GM12878 (cell line): ENCODE results near the gene PPWD1. TPM values are rescaled to one million over a fixed set of nuclear protein-coding genes. Genes with fewer than 3 reads are reported as not detected.
A peak's percentile ranks its signal among the peaks of the same experiment; 100 is the strongest.

Experiments
- ATAC-seq: fragments of 200-7000 bp; cut with Tn5 transposase; 3 replicates; pipeline ENCODE4 v1.9.1; 2020; ENCODE audit warnings: mild to moderate bottlenecking, moderate library complexity
- BruUV-seq: library from RNA; stranded (reverse); fragments of 400-500 nt; replicated peaks from 2 replicates; lab custom pipeline; 2021; lab: Mats Ljungman, UMichigan
- CTCF ChIA-PET: fragments of 300-600 bp; sonication (Branson Sonifier 250); formaldehyde crosslinking; extraction: SDS; loops from one replicate; lab custom pipeline; 2021; ENCODE audit warnings: inconsistent platforms; lab: Yijun Ruan, JAX
- POLR2A ChIA-PET: fragments of 350-600 bp; formaldehyde crosslinking; extraction: SDS; loops from one replicate; lab custom pipeline; 2021; ENCODE audit warnings: inconsistent platforms; lab: Charles Lee
- RAD21 ChIA-PET: fragments of 300-600 bp; sonication (Branson Sonifier 250); formaldehyde crosslinking; loops from one replicate; lab custom pipeline; 2023; ENCODE audit warnings: antibody characterized with exemption; ENCODE audit not compliant: unreplicated experiment; lab: Charles Lee
- SMC1A ChIA-PET: fragments of 300-600 bp; sonication (Branson Sonifier 250); formaldehyde crosslinking; loops from one replicate; lab custom pipeline; 2023; ENCODE audit not compliant: unreplicated experiment, uncharacterized antibody; lab: Charles Lee
- DNase-seq: peaks from one replicate; pipeline ENCODE4 v3.0.0-alpha.2; 2011; ENCODE audit warnings: low read depth, low spot score
- FAIRE-seq: peaks from 3 replicates; lab custom pipeline; 2011; peaks lifted over from hg19 to GRCh38; lab: Jason Lieb, UNC
- H2AFZ ChIP-seq: 2 replicates; pipeline ENCODE4 v1.6.0; 2011; ENCODE audit warnings: low read depth, low read length, control low read depth; ENCODE audit not compliant: control insufficient read depth
- H3K27ac ChIP-seq: 2 replicates; pipeline ENCODE4 v1.5.1; 2011; ENCODE audit warnings: control low read depth; ENCODE audit not compliant: control insufficient read depth, insufficient read depth
- H3K27me3 ChIP-seq, 2 experiments: replicated peaks in 1 of 2; 2 replicates each; pipeline versions ENCODE4 v1.6.0 to v1.6.1; 2011; ENCODE audit warnings: low read length in 1 of 2; ENCODE audit not compliant: control insufficient read depth in 2 of 2, insufficient read depth in 2 of 2
- H3K36me3 ChIP-seq, 2 experiments: 2 replicates each; pipeline ENCODE4 v1.5.1; 2011; ENCODE audit warnings: low read length in 1 of 2; ENCODE audit not compliant: control insufficient read depth in 2 of 2, insufficient read depth in 2 of 2
- H3K4me1 ChIP-seq: 2 replicates; pipeline ENCODE4 v1.6.1; 2011; ENCODE audit warnings: mild to moderate bottlenecking, low read length, moderate library complexity, mixed read lengths; ENCODE audit not compliant: control insufficient read depth, insufficient read depth
- H3K4me2 ChIP-seq: 2 replicates; pipeline ENCODE4 v1.6.0; 2011; ENCODE audit warnings: control low read depth; ENCODE audit not compliant: control insufficient read depth, insufficient read depth
- H3K4me3 ChIP-seq: fragments of 200-600 bp; sonication (generic); 2 replicates; pipeline ENCODE4 v1.5.1; 2016
- H3K79me2 ChIP-seq: 2 replicates; pipeline ENCODE4 v1.6.0; 2011; ENCODE audit warnings: low read length; ENCODE audit not compliant: control insufficient read depth, insufficient read depth
- H3K9ac ChIP-seq: 2 replicates; pipeline ENCODE4 v1.8.0; 2011; ENCODE audit warnings: low read length, control low read depth, mixed read lengths; ENCODE audit not compliant: control insufficient read depth, insufficient read depth
- H3K9me3 ChIP-seq: replicated peaks from 3 replicates; pipeline ENCODE4 v1.5.1; 2011; ENCODE audit warnings: mild to moderate bottlenecking, low read length; ENCODE audit not compliant: control insufficient read depth, insufficient read depth
- H4K20me1 ChIP-seq: 2 replicates; pipeline ENCODE4 v1.6.0; 2011; ENCODE audit not compliant: control insufficient read depth, insufficient read depth
- ASH2L ChIP-seq: fragments of 300-600, 200-600 bp; sonication (generic); IDR thresholded peaks from 2 replicates; pipeline ENCODE4 v1.6.1; 2017; ENCODE audit warnings: low read depth, mild to moderate bottlenecking, borderline replicate concordance
- BRCA1 ChIP-seq: IDR thresholded peaks from 2 replicates; pipeline ENCODE4 v1.6.1; 2011; ENCODE audit warnings: low read depth, low read length, improper control_type of control experiment
- EZH2 ChIP-seq: IDR thresholded peaks from 2 replicates; pipeline ENCODE4 v1.6.1; 2012; ENCODE audit warnings: low read depth, mild to moderate bottlenecking, control low read depth, inconsistent platforms, low read length, borderline replicate concordance; ENCODE audit not compliant: control insufficient read depth
- FOS ChIP-seq: IDR thresholded peaks from 3 replicates; pipeline ENCODE4 v1.6.1; 2011; ENCODE audit warnings: borderline replicate concordance; ENCODE audit not compliant: insufficient read length; ENCODE audit errors: extremely low read depth
- GATAD2B ChIP-seq: fragments of 450-650 bp; conservative IDR thresholded peaks from 2 replicates; pipeline ENCODE4 v1.6.1; 2017; ENCODE audit warnings: low read depth, mild to moderate bottlenecking, moderate library complexity
- IRF3 ChIP-seq: fragments of 450-650 bp; IDR thresholded peaks from 2 replicates; pipeline ENCODE4 v1.6.1; 2014; ENCODE audit warnings: mild to moderate bottlenecking
- JUND ChIP-seq: IDR thresholded peaks from 2 replicates; pipeline ENCODE4 v1.6.1; 2012; ENCODE audit warnings: low read depth, mild to moderate bottlenecking, low read length, improper control_type of control experiment, moderate library complexity
- MEF2B ChIP-seq: fragments of 450-650 bp; IDR thresholded peaks from 2 replicates; pipeline ENCODE4 v1.6.1; 2018; ENCODE audit warnings: mild to moderate bottlenecking, moderate library complexity; ENCODE audit not compliant: partially characterized antibody, poor library complexity, severe bottlenecking
- NBN ChIP-seq: fragments of 450-650 bp; IDR thresholded peaks from 2 replicates; pipeline ENCODE4 v1.6.1; 2016
- NFIC ChIP-seq: IDR thresholded peaks from 2 replicates; pipeline ENCODE4 v1.6.1; 2012; ENCODE audit warnings: low read depth, mild to moderate bottlenecking, inconsistent platforms, low read length, moderate library complexity
- NR2C1 ChIP-seq: fragments of 450-650 bp; IDR thresholded peaks from 2 replicates; pipeline ENCODE4 v1.6.1; 2017; ENCODE audit warnings: antibody characterized with exemption, mild to moderate bottlenecking, moderate library complexity
- RELB ChIP-seq: fragments of 450-650 bp; IDR thresholded peaks from 2 replicates; pipeline ENCODE4 v1.6.1; 2017; ENCODE audit warnings: low read depth, mild to moderate bottlenecking, moderate library complexity
- SMARCA5 ChIP-seq: fragments of 450-650 bp; IDR thresholded peaks from 2 replicates; pipeline ENCODE4 v1.6.1; 2017; ENCODE audit warnings: mild to moderate bottlenecking
- SUPT20H ChIP-seq: IDR thresholded peaks from 2 replicates; pipeline ENCODE4 v1.6.1; 2011; ENCODE audit warnings: low read depth, mild to moderate bottlenecking, low read length, moderate library complexity, borderline replicate concordance; ENCODE audit not compliant: control insufficient read depth
- TAF1 ChIP-seq: IDR thresholded peaks from 2 replicates; pipeline ENCODE4 v1.6.1; 2011; ENCODE audit warnings: mild to moderate bottlenecking, low read depth, low read length, borderline replicate concordance
- ZNF622 ChIP-seq: fragments of 450-650 bp; IDR thresholded peaks from 2 replicates; pipeline ENCODE4 v1.6.1; 2017; ENCODE audit warnings: mild to moderate bottlenecking, inconsistent platforms
- WGBS: methylation state at CpG from one replicate; pipeline ENCODE4 v1.1.6; 2016; ENCODE audit warnings: low lambda C conversion rate; ENCODE audit not compliant: insufficient replicate concordance, insufficient coverage; ENCODE audit errors: missing lambda C conversion rate; 5-methylcytosine and 5-hydroxymethylcytosine counted together
- in situ Hi-C: fragments of 300-500 bp; cut with MboI; formaldehyde crosslinking; loops from 9 replicates; pipeline ENCODE4 v1.14.3; 2018; ENCODE audit warnings: mixed read lengths
- intact Hi-C: fragments of 100-400 bp; cut with micrococcal nuclease; formaldehyde crosslinking; loops from one replicate; pipeline ENCODE4 v1.14.2; 2022; ENCODE audit not compliant: unreplicated experiment
- polyA plus RNA-seq, 11 experiments: library from polyadenylated mRNA; depleted of rRNA in 4 of 11; unstranded in 6 of 11; stranded (reverse) in 5 of 11; fragments of >200 nt; fragmentation: Nextera tagmentation in 4 of 11; fragmentation: Illumina TruSeq in 1 of 11; extraction: Ambion mirVana in 4 of 11; extraction: Trizol in 1 of 11; gene quantifications; 1 replicate in 1 of 11; 2 replicates in 10 of 11; pipeline versions ENCODE4 v1.2.1 to v1.2.3, GENCODE V29; 2011 to 2016; ENCODE audit warnings: inconsistent platforms in 2 of 11, missing spikeins in 2 of 11, low read depth in 1 of 11
- total RNA-seq, 4 experiments: library from RNA; depleted of rRNA in 3 of 4; stranded (reverse); fragments of >200 nt in 3 of 4; fragmentation: Illumina TruSeq in 1 of 4; extraction: Trizol in 1 of 4; gene quantifications; 2 replicates each; pipeline versions ENCODE4 v1.2.1 to v1.2.3, GENCODE V29; 2013 to 2021

Gene PPWD1
- total and polyA plus RNA-seq, 10 of the 15 experiments (the other 5 are each of a cell fraction or from before 2014, with no cell fraction given): 18.0 to 53.9 (median 43.2) TPM

- H3K79me2 ChIP-seq: no peaks in the 10 kb centered on the region
- no peak for TF ChIP-seq GATAD2B
- TF ChIP-seq ASH2L: no peak
- no peak for TF ChIP-seq TAF1
- TF ChIP-seq NR2C1: no peak
- no peak for TF ChIP-seq JUND
- no peak for TF ChIP-seq FOS
- no peak for TF ChIP-seq NBN
- TF ChIP-seq ZNF622: no peak
- TF ChIP-seq, all 136 proteins: peak for 0
- DNase-seq: no peak
- Histone ChIP-seq H3K36me3 (peaks cover 0 to 3% of the 10 kb centered on the region in 2 experiments; a peak in 1 of 4 replicates), H3K9me3 (no peaks in the 10 kb centered on the region), H3K4me1 (no peaks in the 10 kb centered on the region), H3K4me3 (no peak overlapping the region), H3K27ac (no peak overlapping the region), H3K4me2 (no peak overlapping the region), H2AFZ (no peak overlapping the region), H3K9ac (no peak overlapping the region), H4K20me1 (no peaks in the 10 kb centered on the region), H3K27me3 (no peaks in the 10 kb centered on the region)
- SMC1A ChIA-PET: no interaction called here
- CTCF ChIA-PET: no interaction called here
- intact Hi-C loops: no loop called here
- BruUV-seq: no TSS peak
- RAD21 ChIA-PET: no interaction called here
- no peak for FAIRE-seq
- in situ Hi-C loops: no loop called here
- 96% methylated on average over 3 of the region's 3 CpGs for WGBS
- POLR2A ChIA-PET: no interaction called here
- no peak for ATAC-seq
Measured at GRCh38 chr5:65525726-65526125, 37.4 kb upstream of the PPWD1 start.

GRCh38 chr5:65530904-65531303 is 32.2 kb upstream of the PPWD1 start:
- Histone ChIP-seq H3K36me3 (no peaks in the 10 kb centered on the region; a peak in 1 of 4 replicates), H3K9me3 (no peaks in the 10 kb centered on the region), H2AFZ (no peak overlapping the region), H3K4me1 (no peaks in the 10 kb centered on the region), H3K9ac (no peak overlapping the region), H3K27me3 (no peaks in the 10 kb centered on the region), H3K4me2 (no peak overlapping the region), H3K79me2 (no peaks in the 10 kb centered on the region), H3K27ac (no peak overlapping the region), H3K4me3 (no peak overlapping the region), H4K20me1 (no peaks in the 10 kb centered on the region)
- CTCF ChIA-PET: interaction anchor here (0.6 kb wide), 1 partner anchor 668 kb away, joined by 5 read pairs; no protein-coding TSS in a partner anchor
- POLR2A ChIA-PET: interaction anchor here (0.6 kb wide), 1 partner anchor 1535 kb away, joined by 3 read pairs; no protein-coding TSS in a partner anchor
- intact Hi-C loops: no loop called here
- no TSS peak for BruUV-seq
- FAIRE-seq: peak; percentile 86
- no peak for ATAC-seq
- SMC1A ChIA-PET: no interaction called here
- RAD21 ChIA-PET: no interaction called here
- in situ Hi-C loops: no loop called here
- no peak for DNase-seq
- 100% methylated on average over 1 of the region's 1 CpG for WGBS
- TF ChIP-seq BRCA1 (no peak), RELB (no peak), SMARCA5 (no peak), NFIC (no peak), SUPT20H (no peak), MEF2B (no peak), EZH2 (no peak), IRF3 (no peak)
